SH-SY5Y (cell line): ENCODE results near the gene SLCO4A1.

Experiments used
- GATA2 ChIP-seq: IDR thresholded peaks from 2 replicates; pipeline ENCODE4 v1.6.1; 2011; ENCODE audit warnings: mild to moderate bottlenecking, low read depth, low read length
- GATA3 ChIP-seq: IDR thresholded peaks from 2 replicates; pipeline ENCODE4 v1.6.1; 2011; ENCODE audit warnings: low read depth, mild to moderate bottlenecking, low read length, moderate library complexity

- no peak for TF ChIP-seq GATA3
- TF ChIP-seq GATA2: no peak
These were observed 46.7 kb downstream of the SLCO4A1 start for GRCh38 chr20:62688855-62689460.
